Endothelial cell of umbilical vein (primary cell): Measurements from ENCODE around the gene S100A16. TPM values are rescaled to one million over a fixed set of nuclear protein-coding genes. Genes with fewer than 3 reads are reported as not detected.
A peak's percentile ranks its signal among the peaks of the same experiment; 100 is the strongest.

Source experiments
- Bru-seq: library from RNA; stranded (reverse); fragments of 400-500 nt; gene quantifications from one replicate; lab custom pipeline; 2021; lab: Mats Ljungman, UMichigan
- BruChase-seq, 2 experiments: library from RNA; stranded (reverse); fragments of 400-500 nt; gene quantifications; one replicate each; lab custom pipeline; 2021; lab: Mats Ljungman, UMichigan
- BruUV-seq: library from RNA; stranded (reverse); fragments of 400-500 nt; replicated peaks from 2 replicates; lab custom pipeline; 2021; lab: Mats Ljungman, UMichigan
- CTCF ChIA-PET: fragments of 300-600, 350-600 bp; sonication (Branson Sonifier 250); formaldehyde crosslinking; loops from one replicate; lab custom pipeline; 2021; ENCODE audit warnings: antibody characterized with exemption, inconsistent platforms; lab: Charles Lee
- POLR2A ChIA-PET: fragments of 300-600, 350-600 bp; sonication (Branson Sonifier 250); formaldehyde crosslinking; loops from one replicate; lab custom pipeline; 2021; ENCODE audit warnings: antibody characterized with exemption, inconsistent platforms; lab: Charles Lee
- DNase-seq: peaks from one replicate; pipeline ENCODE4 v3.0.0-alpha.2; 2011; ENCODE audit warnings: low read depth, low spot score
- FAIRE-seq: peaks from 2 replicates; lab custom pipeline; 2011; peaks lifted over from hg19 to GRCh38; lab: Jason Lieb, UNC
- H2AFZ ChIP-seq: 2 replicates; pipeline ENCODE4 v1.6.0; 2012; ENCODE audit warnings: low read depth, low read length, control low read depth, inconsistent platforms
- H3K27ac ChIP-seq: 2 replicates; pipeline ENCODE4 v1.5.1; 2011; ENCODE audit warnings: low read depth, mild to moderate bottlenecking, control low read depth, low read length, moderate library complexity; ENCODE audit not compliant: insufficient read depth
- H3K27me3 ChIP-seq, 2 experiments: 2 replicates each; pipeline versions ENCODE4 v1.6.0 to v1.6.1; 2011; ENCODE audit warnings: low read length in 2 of 2, mixed read lengths in 1 of 2; ENCODE audit not compliant: control insufficient read depth in 2 of 2, insufficient read depth in 2 of 2
- H3K36me3 ChIP-seq, 2 experiments: 2 replicates in 1 of 2; 3 replicates in 1 of 2; pipeline ENCODE4 v1.5.1; 2011; ENCODE audit warnings: low read length in 2 of 2, mild to moderate bottlenecking in 1 of 2, moderate library complexity in 1 of 2; ENCODE audit not compliant: control insufficient read depth in 2 of 2, insufficient read depth in 2 of 2; ENCODE audit errors: extremely low read depth in 1 of 2
- H3K4me1 ChIP-seq: 3 replicates; pipeline ENCODE4 v1.5.1; 2011; ENCODE audit warnings: mild to moderate bottlenecking, low read length; ENCODE audit not compliant: control insufficient read depth, insufficient read depth; ENCODE audit errors: extremely low read depth
- H3K4me2 ChIP-seq: 2 replicates; pipeline ENCODE4 v1.6.1; 2011; ENCODE audit warnings: low read length, control low read depth, mixed read lengths; ENCODE audit not compliant: insufficient read depth
- H3K4me3 ChIP-seq, 3 experiments: fragments of 200-600 bp in 1 of 3; sonication (generic), shearing (Covaris generic) in 1 of 3; replicated peaks in 1 of 3; 2 replicates each; pipeline ENCODE4 v1.5.1; 2011 to 2016; ENCODE audit warnings: control low read depth in 3 of 3, low read length in 3 of 3, mild to moderate bottlenecking in 2 of 3, inconsistent platforms in 1 of 3, low read depth in 1 of 3, moderate library complexity in 1 of 3; ENCODE audit not compliant: insufficient read depth in 1 of 3
- H3K79me2 ChIP-seq: 2 replicates; pipeline ENCODE4 v1.6.0; 2012; ENCODE audit warnings: low read length, inconsistent platforms; ENCODE audit not compliant: control insufficient read depth, insufficient read depth
- H3K9ac ChIP-seq: replicated peaks from 2 replicates; pipeline ENCODE3; 2011; ENCODE audit warnings: low read length, control low read depth; ENCODE audit not compliant: insufficient read depth; ENCODE audit errors: extremely low read depth
- H3K9me1 ChIP-seq: replicated peaks from 3 replicates; pipeline ENCODE4 v1.6.0; 2011; ENCODE audit warnings: mild to moderate bottlenecking, low read length; ENCODE audit not compliant: control insufficient read depth, insufficient read depth; ENCODE audit errors: extremely low read depth
- H3K9me3 ChIP-seq: replicated peaks from 2 replicates; pipeline ENCODE4 v1.5.1; 2012; ENCODE audit warnings: low read length, inconsistent platforms; ENCODE audit not compliant: control insufficient read depth, insufficient read depth
- H4K20me1 ChIP-seq: replicated peaks from 2 replicates; pipeline ENCODE3; 2011; ENCODE audit warnings: mild to moderate bottlenecking, low read length; ENCODE audit not compliant: control insufficient read depth, insufficient read depth; ENCODE audit errors: extremely low read depth
- FOS ChIP-seq: IDR thresholded peaks from 2 replicates; pipeline ENCODE4 v1.6.1; 2011; ENCODE audit warnings: mild to moderate bottlenecking, low read length, moderate library complexity, borderline replicate concordance; ENCODE audit not compliant: insufficient read depth
- MYC ChIP-seq: IDR thresholded peaks from one replicate; pipeline ENCODE4 v1.6.1; 2011; ENCODE audit warnings: mild to moderate bottlenecking, low read depth, low read length
- POLR2AphosphoS5 ChIP-seq: IDR thresholded peaks from 2 replicates; pipeline ENCODE4 v1.6.1; 2012; ENCODE audit warnings: low read depth, mild to moderate bottlenecking, control low read depth, low read length, moderate library complexity; ENCODE audit not compliant: insufficient read depth
- dilution Hi-C: fragments of 300-500 bp; cut with MboI; formaldehyde crosslinking; loops from one replicate; pipeline ENCODE4 v1.15.0; 2019; ENCODE audit warnings: low sequenced_read_pairs; ENCODE audit not compliant: extremely low pct_ligation_motif_present
- intact Hi-C: fragments of 100-400 bp; cut with micrococcal nuclease; formaldehyde crosslinking; loops from one replicate; pipeline ENCODE4 v1.10.0; 2022
- long read RNA-seq: library from polyadenylated mRNA; stranded (forward); transcript quantifications from one replicate; pipeline ENCODE4 v2.0.0, GENCODE V29; 2021
- polyA minus RNA-seq, 3 experiments: library from RNA; depleted of rRNA, polyadenylated mRNA; stranded (reverse); fragments of >200 nt; gene quantifications; 1 replicate in 1 of 3; 2 replicates in 2 of 3; pipeline ENCODE4 v1.2.3, GENCODE V29; 2011
- polyA plus RNA-seq, 4 experiments: library from polyadenylated mRNA; depleted of rRNA in 3 of 4; stranded (reverse) in 3 of 4; unstranded in 1 of 4; fragments of >200 nt; gene quantifications; 2 replicates each; pipeline versions ENCODE4 v1.2.1 to v1.2.3, GENCODE V29; 2011 to 2012; ENCODE audit warnings: missing spikeins in 1 of 4
- total RNA-seq: library from RNA; stranded (reverse); gene quantifications from 2 replicates; pipeline ENCODE4 v1.2.3, GENCODE V29; 2021

Gene S100A16
- total RNA-seq (545 and 701 TPM in 2 replicates), polyA plus RNA-seq (1,770 and 2,016 TPM in 2 replicates), polyA minus RNA-seq (643 and 675 TPM in 2 replicates), Bru-seq, nascent RNA (percentile 91 among the genes with signal in this experiment), BruChase-seq, experiment 1, labeled RNA remaining after a 6-hour chase (percentile 98 among the genes with signal in this experiment), BruChase-seq, experiment 2, labeled RNA remaining after a 2-hour chase (percentile 92 among the genes with signal in this experiment)
- polyA plus RNA-seq (2011; cell fraction: cytosol; rRNA removed): 1,592 and 1,594 TPM in 2 replicates
- polyA plus RNA-seq (2011; cell fraction: nucleus; rRNA removed): 375 and 429 TPM in 2 replicates
- 731 and 878 TPM in 2 replicates for polyA plus RNA-seq (2012)
- 133 TPM for polyA minus RNA-seq (2011; cell fraction: cytosol; rRNA and poly(A)+ RNA removed)
- polyA minus RNA-seq (2011; cell fraction: nucleus; rRNA and poly(A)+ RNA removed): 156 and 175 TPM in 2 replicates
- long read RNA-seq, transcript S100A16-202 (3 exons, 1,146 nt): minor isoform, 42 of 2,227 reads
- long read RNA-seq, transcript S100A16-204 (3 exons, 1,118 nt): minor isoform, 83 of 2,227 reads
- long read RNA-seq, transcript S100A16-203 (3 exons, 956 nt): major isoform, 1,984 of 2,227 reads
- long read RNA-seq, partial matches to known transcripts: 81 of 2,227 reads
- long read RNA-seq, other reads (novel, unspliced or antisense): 34 of 2,227 reads

- dilution Hi-C loops: no loop called here
- H3K27me3 ChIP-seq: no peaks in the 10 kb centered on the region
- ChIA-PET POLR2A (interaction anchor here (0.6 to 2.0 kb wide), 4 partner anchors 11 to 41 kb away, joined by 3 to 9 read pairs (median 6); partner anchors contain the start of genes CHTOP, S100A1 and S100A13), CTCF (interaction anchor here (0.7 to 7.7 kb wide), 7 partner anchors 9 to 103 kb away, joined by 3 to 54 read pairs (median 6); partner anchors contain the start of gene S100A13)
- intact Hi-C loops: no loop called here
- H3K27ac ChIP-seq: peak within 1 kb of the TSS; percentile 42
- H3K79me2 ChIP-seq: peaks cover 31% of the 10 kb centered on the region
- FAIRE-seq (peak; percentile 35), DNase-seq (peak; percentile 30)
- peak within 1 kb of the TSS; percentile 70 for H3K9ac ChIP-seq
- no peaks in the 10 kb centered on the region for H3K9me1 ChIP-seq
- H2AFZ ChIP-seq: no peak within 1 kb of the TSS
- H3K36me3 ChIP-seq: peaks cover 0 to under 1% of the 10 kb centered on the region in 2 experiments
- H3K4me2 ChIP-seq: peak within 1 kb of the TSS; percentile 51
- no peaks in the 10 kb centered on the region for H4K20me1 ChIP-seq
- H3K9me3 ChIP-seq: no peaks in the 10 kb centered on the region
- BruUV-seq: no TSS peak
- TF ChIP-seq POLR2AphosphoS5 (peak; percentile 34), MYC (no peak)
- peak within 1 kb of the TSS; percentile 32 to 62 (median 37) for H3K4me3 ChIP-seq
- H3K4me1 ChIP-seq: peaks cover 24% of the 10 kb centered on the region
Measured at GRCh38 chr1:153612755-153613331, at the start of gene S100A16. Gene S100A16 (minus strand): TSS chr1:153613137. CDS start chr1:153608151, 4,986 bp downstream.

GRCh38 chr1:153662269-153662668, 49.3 kb upstream of the S100A16 start:
- FAIRE-seq (no peak), DNase-seq (no peak)
- CTCF ChIA-PET: interaction anchor here (0.6 to 1.9 kb wide), 2 partner anchors 90 to 152 kb away, joined by 3 to 5 read pairs; no protein-coding TSS in a partner anchor
- peaks cover 36 to 44% of the 10 kb centered on the region in 2 experiments for H3K36me3 ChIP-seq
- no peaks in the 10 kb centered on the region for H3K9me1 ChIP-seq
- H3K79me2 ChIP-seq: peaks cover 15% of the 10 kb centered on the region
- H3K9ac ChIP-seq: no peak overlapping the region
- H4K20me1 ChIP-seq: no peaks in the 10 kb centered on the region
- dilution Hi-C loops (no loop called here), intact Hi-C loops (no loop called here)
- no peaks in the 10 kb centered on the region for H3K27me3 ChIP-seq
- peaks cover 7% of the 10 kb centered on the region for H3K4me1 ChIP-seq
- H3K4me3 ChIP-seq: no peak overlapping the region
- no peaks in the 10 kb centered on the region for H3K9me3 ChIP-seq
- no peak overlapping the region for H3K4me2 ChIP-seq
- BruUV-seq: TSS peak; percentile 47
- TF ChIP-seq FOS: no peak
- no peak overlapping the region for H2AFZ ChIP-seq
- POLR2A ChIA-PET: interaction anchor here (0.9 kb wide), 1 partner anchor 28 kb away, joined by 3 read pairs; the partner anchor contains the start of gene CHTOP
- H3K27ac ChIP-seq: no peak overlapping the region
